Erythroblast (primary cell): ENCODE data around the gene PPP1R37.

Experiments
- GATA1 ChIP-seq: IDR thresholded peaks from 2 replicates; pipeline ENCODE4 v1.6.1; 2011; ENCODE audit warnings: low read depth, mild to moderate bottlenecking, control low read depth, low read length, moderate library complexity
- POLR2A ChIP-seq: IDR thresholded peaks from 2 replicates; pipeline ENCODE4 v1.6.1; 2011; ENCODE audit warnings: mild to moderate bottlenecking, low read length

DNA sequence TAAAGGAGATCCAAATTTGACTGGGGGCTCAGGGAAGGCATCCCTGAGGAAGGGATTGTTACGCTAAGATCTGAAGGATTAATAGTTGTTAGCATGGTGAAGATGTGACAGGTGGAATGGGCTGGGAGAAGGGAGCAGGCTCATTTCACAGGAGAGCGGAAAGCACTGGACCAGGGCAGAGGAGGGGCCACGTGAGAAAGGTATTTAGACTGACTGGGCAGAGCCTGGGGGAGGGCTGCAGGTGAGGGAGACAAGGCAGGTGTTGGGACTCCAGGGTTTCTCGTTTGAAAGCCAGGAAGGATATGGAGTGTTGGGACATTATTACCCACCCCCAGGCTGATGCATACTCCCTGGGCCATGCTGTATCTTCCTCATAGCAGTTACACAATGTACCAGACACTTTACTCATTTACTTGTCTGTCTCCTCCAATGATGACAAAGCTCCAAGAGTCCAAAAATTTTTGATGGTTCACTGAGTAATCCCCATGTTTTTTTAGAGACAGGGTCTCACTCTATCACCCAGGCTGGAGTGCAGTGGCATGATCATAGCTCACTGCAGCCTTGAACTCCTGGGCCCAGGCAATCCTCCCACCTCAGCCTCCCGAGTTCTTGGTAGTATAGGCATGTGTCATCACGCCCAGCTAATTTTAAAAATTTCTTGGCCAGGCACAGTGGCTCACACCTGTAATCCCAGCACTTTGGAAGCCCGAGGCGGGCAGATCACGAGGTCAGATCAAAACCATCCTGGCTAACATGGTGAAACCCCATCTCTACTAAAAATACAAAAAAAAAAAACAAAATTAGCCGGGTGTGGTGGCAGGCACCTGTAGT, 82.8 kb downstream of the PPP1R37 start:
- TF ChIP-seq POLR2A (no peak), GATA1 (no peak)
